Measurements from ENCODE around the gene IGFBP2.

DNA sequence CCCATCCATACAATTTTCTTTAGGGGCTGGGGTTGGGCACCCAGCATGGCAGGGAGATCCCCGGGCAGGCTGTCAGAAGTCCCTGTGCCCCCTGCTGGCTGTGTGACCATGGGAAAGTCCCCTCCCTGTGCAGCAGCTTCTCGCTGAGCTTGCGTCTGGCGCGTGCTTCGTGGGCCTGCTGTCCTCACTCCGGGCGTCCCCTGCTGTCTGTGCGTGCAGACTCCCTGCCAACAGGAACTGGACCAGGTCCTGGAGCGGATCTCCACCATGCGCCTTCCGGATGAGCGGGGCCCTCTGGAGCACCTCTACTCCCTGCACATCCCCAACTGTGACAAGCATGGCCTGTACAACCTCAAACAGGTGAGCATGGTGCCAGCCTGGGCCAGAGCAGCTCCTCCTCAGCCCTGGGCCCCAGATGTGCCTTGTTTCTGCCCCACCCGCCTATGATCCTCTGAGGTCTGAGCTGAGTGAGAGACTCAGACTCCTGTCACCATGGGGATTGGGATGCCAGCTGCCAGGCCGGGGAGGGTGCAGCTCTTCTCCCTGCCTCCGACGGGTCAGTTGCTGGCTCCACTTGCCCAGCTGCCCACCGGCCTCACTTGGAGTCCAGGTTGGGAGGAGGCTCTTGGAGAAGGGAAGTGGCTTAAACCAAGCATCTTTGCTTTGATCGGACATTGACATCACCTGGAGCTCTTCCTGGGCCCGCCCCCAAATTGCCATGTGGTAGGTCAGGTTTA lies 28.6 kb downstream of the IGFBP2 start:
- TF ChIP-seq SP1 (IDR thresholded peaks at IDR 0.05) (no peak), HDGF (IDR thresholded peaks at IDR 0.05; ENCODE audit: borderline replicate concordance) (no peak)

Measured in HEK293T (cell line).